H7 (cell line): ENCODE data around the gene MAPK8. TPM values are rescaled to one million over a fixed set of nuclear protein-coding genes. Genes with fewer than 3 reads are reported as not detected.

Source experiments
- DNase-seq: peaks from one replicate; pipeline ENCODE4 v3.0.0; 2012
- H3K27me3 ChIP-seq: 2 replicates; pipeline ENCODE4 v1.6.0; 2011; ENCODE audit warnings: mild to moderate bottlenecking, low read length; ENCODE audit not compliant: control insufficient read depth, insufficient read depth
- H3K36me3 ChIP-seq: replicated peaks from 2 replicates; pipeline ENCODE4 v1.5.1; 2011; ENCODE audit warnings: low read length; ENCODE audit not compliant: control insufficient read depth, insufficient read depth
- H3K4me3 ChIP-seq: 2 replicates; pipeline ENCODE4 v1.5.1; 2011; ENCODE audit warnings: low read depth, mild to moderate bottlenecking, control low read depth, low read length, moderate library complexity; ENCODE audit not compliant: insufficient read depth
- total RNA-seq: library from RNA; depleted of rRNA; stranded (reverse); fragments of >200 nt; shearing (Covaris generic); gene quantifications from 2 replicates; pipeline ENCODE4 v1.2.3, GENCODE V29; 2014

MAPK8 gene
- total RNA-seq, 1 experiment from 2014 or later: 70.3 TPM

DNA sequence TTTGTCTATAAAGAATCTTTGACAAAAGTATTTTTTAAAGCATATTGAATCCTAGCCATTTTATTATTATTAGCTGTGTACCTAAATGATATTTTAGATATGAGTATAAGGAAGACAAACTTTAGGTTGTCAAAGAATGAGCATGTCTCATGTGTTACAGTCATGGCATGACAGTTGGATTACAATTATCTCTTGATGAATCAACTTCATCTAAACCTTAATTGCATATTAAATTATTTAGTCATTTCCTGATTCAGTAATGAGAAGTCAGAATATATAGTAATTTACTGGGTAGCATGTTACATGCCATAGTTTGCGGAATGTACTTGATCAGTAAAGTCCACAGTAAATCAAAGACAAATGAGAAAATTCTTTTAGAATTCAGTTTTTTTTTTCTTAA lies 59.2 kb downstream of the MAPK8 start:
- Histone ChIP-seq H3K36me3 (no peaks in the 10 kb centered on the region), H3K4me3 (no peak overlapping the region), H3K27me3 (no peaks in the 10 kb centered on the region)
- no peak for DNase-seq

DNA sequence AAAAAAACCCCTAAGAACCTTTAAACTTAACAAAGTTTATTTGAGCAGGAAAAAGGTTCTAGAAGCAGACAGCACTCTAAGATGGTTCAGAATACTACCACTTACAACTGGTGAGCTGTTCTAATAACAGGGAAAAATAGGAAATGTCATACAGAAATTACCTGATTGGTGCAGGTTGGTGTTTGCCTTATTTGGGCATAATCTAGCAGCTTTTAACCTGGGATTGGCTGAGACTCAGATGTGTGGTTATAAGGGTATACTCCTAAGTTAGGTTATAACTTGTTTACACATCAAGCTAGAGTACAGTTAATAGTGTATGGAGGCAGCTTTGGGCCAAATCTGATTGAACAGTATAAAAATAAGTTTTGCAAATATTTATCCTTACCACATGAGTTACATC lies 59.8 kb downstream of the MAPK8 start:
- H3K36me3 ChIP-seq: no peaks in the 10 kb centered on the region

DNA sequence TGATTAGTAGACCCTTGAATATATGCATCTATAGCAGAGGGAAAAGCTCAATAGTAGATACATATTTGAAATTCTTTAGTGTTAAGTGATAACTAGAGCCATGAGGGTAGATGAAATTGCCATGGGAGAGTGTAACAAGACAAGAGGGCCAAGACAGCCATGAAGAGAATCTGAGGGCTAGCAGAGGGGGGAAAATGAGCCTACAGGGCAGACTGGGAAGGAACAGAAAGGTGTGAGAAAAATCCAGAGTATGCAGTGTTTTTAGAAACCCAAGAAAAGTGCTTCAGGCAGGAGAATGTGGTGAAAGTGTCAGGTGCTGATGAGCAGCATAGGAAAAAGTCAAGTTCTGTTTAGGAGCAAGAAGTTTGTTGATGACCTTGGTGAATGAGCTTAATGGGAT lies 63.0 kb downstream of the MAPK8 start:
- DNase-seq: no peak
- H3K36me3 ChIP-seq: no peaks in the 10 kb centered on the region
- no peak overlapping the region for H3K4me3 ChIP-seq
- H3K27me3 ChIP-seq: no peaks in the 10 kb centered on the region

More for the DNA sequence above, 59.8 kb downstream of the MAPK8 start:
- DNase-seq: no peak
- H3K4me3 ChIP-seq: no peak overlapping the region
- H3K27me3 ChIP-seq: no peaks in the 10 kb centered on the region

DNA sequence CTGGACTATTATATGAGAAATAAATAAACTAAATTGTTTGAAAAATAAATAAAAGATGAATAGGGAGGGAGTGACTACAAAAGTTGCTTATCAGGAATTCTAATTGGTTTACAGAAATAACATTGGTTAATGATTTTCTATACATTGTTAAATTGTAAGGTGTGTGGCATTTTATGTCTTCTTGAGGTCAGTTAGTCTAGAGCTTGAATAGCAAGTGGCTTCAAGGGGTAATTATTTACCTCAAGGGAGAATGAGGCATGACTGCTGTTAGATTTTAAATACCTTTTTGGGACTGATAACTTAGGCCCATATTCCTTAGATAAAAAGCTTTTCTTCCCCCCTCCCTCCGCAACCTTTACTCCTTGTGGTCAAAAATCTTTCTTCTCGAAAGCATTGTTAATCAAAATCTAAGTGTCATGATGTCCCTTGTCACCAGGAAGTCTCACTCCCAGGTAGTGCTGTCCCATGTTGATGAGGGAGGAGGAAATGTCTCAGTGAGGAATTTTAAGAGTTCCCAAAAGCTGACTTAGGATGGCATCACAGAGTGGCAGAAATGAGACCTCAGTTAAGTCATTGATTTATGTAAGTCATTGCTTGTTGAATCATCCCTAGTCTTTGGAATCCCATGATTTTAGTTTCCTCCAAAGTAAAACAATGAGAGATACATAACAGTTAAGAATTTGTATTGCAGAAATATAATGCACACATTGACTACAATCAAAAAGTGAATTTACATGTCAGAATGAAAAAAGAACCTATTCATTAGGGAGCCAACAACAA lies 71.5 kb downstream of the MAPK8 start:
- no peak overlapping the region for H3K4me3 ChIP-seq
- no peaks in the 10 kb centered on the region for H3K27me3 ChIP-seq
- DNase-seq: no peak
- H3K36me3 ChIP-seq: no peaks in the 10 kb centered on the region

DNA sequence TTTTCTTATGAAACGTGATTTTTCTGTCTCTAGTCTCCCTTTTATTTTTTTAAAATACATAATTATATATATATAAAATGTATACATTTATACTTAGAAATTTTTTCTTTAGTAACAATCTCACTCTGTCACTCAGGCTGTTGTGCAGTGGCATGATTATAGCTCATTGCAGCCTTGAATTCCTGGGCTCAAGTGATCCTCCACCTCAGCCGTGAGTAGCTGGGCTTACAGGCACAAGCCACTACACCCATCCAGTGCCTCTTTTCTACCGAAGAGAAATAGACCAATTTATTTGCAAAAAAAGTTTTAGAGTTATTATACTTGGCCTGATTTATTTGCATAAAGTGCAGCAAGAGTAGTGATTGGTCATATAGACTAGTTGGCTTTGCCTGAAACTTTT lies 72.2 kb downstream of the MAPK8 start:
- no peaks in the 10 kb centered on the region for H3K36me3 ChIP-seq
- DNase-seq: no peak
- no peak overlapping the region for H3K4me3 ChIP-seq
- H3K27me3 ChIP-seq: no peaks in the 10 kb centered on the region

DNA sequence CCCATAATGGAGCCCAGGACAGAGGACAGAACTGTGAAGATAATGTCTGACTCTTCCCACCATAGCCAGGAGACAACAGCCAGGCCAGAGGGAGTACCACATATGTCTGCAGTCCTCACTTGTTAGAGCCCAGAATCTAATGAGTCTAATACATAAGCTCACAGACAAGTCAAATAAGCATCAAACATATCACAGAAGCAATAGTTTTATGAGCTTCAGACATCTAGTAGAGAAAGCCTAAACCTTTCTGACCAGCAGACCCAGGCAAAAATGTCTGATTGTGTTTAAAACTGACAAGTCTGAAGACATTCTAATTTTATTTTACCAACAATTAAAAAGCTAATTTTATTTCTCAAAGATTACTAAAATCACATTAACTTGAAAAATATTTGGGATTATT lies 75.5 kb downstream of the MAPK8 start:
- H3K36me3 ChIP-seq: no peaks in the 10 kb centered on the region
- DNase-seq: no peak
- H3K4me3 ChIP-seq: no peak overlapping the region
- H3K27me3 ChIP-seq: no peaks in the 10 kb centered on the region

DNA sequence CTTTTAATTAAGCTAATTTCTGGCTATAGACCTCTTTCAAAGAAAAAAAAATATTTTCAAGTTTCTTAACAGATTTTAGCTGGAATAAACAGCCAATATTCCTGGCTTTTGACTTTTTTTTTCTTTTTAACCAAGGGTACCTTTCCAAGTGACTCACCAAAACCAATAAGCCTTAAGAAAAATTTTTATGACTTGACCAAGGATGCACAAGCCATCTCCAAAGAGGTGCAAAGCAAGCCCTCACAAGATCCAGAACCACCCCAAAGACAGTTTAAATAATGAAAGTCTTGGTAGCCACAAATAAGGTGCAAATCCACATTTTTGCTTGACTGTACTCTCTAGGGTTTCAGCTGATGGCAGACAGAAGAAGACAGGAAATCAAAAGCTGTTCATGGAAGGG lies 76.5 kb downstream of the MAPK8 start:
- Histone ChIP-seq H3K27me3 (no peaks in the 10 kb centered on the region), H3K4me3 (no peak overlapping the region), H3K36me3 (no peaks in the 10 kb centered on the region)
- DNase-seq: no peak

DNA sequence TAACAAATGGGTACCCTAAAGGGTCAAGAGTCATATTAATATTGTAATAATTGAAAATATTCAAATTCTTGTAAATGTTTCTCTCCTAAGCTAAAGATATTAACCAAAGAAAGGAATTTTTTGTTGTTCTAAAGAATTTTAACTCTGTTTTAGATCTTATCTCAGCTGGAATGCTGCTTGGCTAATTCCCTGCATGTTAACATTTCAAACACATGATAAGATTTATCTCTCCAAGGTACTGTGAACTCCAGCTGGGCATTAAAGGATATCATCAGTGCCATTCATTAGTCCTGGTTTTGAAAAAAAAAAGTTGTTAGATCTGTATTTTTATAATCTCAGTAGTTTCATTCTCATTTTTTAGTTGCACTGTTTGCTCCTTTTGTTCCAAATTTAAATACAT lies 76.9 kb downstream of the MAPK8 start:
- no peaks in the 10 kb centered on the region for H3K27me3 ChIP-seq
- H3K36me3 ChIP-seq: no peaks in the 10 kb centered on the region
- no peak overlapping the region for H3K4me3 ChIP-seq
- no peak for DNase-seq

DNA sequence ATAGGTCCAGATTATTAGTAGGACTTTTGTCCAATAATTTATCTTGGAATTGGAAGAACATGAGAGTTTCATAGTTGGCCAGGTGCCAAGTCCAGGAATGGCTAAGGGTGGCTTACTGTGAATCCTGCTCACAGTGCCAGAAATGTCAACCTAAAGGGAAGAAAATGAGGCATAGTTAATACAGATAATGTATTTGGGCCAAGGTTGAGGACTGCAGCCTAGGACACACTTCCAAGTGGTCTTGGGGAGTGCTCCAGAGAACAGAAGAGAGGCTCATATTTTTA lies 78.2 kb downstream of the MAPK8 start:
- Histone ChIP-seq H3K4me3 (no peak overlapping the region), H3K27me3 (no peaks in the 10 kb centered on the region), H3K36me3 (no peaks in the 10 kb centered on the region)
- no peak for DNase-seq

DNA sequence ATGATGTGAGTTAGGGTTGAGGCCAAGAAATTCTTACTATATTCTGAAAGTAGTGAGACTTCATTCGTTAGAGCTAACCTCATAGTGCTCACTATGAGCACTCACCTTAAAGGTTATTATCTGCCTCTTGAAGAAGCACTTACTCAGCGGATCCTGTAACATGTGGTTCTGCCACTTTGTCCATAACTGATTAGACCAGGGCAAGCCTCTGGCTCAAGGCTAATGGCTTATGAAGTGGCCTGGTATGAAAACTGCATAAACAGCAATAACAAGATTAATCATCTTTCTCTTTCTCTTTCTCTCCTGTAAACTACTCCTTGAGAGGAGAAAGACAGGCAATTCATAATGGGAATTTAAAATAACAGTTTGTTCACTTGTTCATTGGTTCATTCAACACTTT lies 82.8 kb downstream of the MAPK8 start:
- H3K4me3 ChIP-seq: no peak overlapping the region
- no peak for DNase-seq

DNA sequence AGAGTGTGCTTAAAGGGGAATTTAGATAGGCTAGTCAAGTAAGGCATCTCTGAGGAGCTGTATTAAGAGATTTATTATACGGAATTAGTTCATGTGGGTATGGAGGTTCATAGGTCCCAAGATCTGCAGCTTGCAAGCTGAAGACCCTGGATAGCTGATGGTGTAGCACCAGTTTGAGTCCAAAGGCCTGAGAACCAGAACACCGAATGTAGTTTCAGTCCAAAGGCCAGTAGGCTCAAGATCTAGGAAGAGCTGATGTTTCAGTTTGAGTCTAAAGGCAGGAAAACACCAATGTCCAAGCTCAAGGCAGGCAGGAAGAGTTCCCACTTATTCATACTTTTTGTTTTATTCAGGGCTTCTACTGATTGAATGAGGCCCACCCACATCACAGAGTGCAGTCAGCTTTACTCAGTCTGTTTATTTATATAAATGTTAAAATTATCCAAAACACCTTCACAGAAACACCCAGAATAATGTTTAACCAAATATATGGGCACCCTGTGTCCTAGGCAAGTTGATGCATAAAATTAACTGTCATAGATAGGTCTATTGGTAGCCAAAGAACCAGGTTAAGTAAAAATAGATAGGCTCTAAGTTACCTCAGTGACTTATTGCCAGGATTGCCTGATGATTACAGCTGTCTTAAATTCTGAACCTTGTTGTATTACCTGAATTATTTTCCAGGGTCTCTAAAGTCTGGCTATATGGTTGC lies 83.5 kb downstream of the MAPK8 start:
- Histone ChIP-seq H3K36me3 (no peaks in the 10 kb centered on the region), H3K27me3 (no peaks in the 10 kb centered on the region), H3K4me3 (no peak overlapping the region)
- DNase-seq: no peak

More for the DNA sequence above, 82.8 kb downstream of the MAPK8 start:
- Histone ChIP-seq H3K36me3 (no peaks in the 10 kb centered on the region), H3K27me3 (no peaks in the 10 kb centered on the region)

DNA sequence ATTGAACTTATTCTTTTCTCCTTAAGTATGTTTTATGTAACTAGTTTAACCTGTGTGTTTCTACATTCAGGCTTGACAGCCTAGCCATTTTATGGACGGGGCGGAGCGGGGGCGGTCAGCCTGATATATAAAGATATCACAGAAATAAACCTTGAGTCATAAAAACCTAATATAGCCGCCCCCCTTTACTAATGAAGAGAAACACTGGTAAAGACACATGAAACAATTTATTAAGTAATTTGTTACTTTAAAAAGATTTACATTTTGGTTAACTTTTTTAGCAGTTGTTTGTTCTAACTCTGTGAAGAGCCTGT lies 84.0 kb downstream of the MAPK8 start:
- Histone ChIP-seq H3K27me3 (no peaks in the 10 kb centered on the region), H3K4me3 (no peak overlapping the region), H3K36me3 (no peaks in the 10 kb centered on the region)
- no peak for DNase-seq

DNA sequence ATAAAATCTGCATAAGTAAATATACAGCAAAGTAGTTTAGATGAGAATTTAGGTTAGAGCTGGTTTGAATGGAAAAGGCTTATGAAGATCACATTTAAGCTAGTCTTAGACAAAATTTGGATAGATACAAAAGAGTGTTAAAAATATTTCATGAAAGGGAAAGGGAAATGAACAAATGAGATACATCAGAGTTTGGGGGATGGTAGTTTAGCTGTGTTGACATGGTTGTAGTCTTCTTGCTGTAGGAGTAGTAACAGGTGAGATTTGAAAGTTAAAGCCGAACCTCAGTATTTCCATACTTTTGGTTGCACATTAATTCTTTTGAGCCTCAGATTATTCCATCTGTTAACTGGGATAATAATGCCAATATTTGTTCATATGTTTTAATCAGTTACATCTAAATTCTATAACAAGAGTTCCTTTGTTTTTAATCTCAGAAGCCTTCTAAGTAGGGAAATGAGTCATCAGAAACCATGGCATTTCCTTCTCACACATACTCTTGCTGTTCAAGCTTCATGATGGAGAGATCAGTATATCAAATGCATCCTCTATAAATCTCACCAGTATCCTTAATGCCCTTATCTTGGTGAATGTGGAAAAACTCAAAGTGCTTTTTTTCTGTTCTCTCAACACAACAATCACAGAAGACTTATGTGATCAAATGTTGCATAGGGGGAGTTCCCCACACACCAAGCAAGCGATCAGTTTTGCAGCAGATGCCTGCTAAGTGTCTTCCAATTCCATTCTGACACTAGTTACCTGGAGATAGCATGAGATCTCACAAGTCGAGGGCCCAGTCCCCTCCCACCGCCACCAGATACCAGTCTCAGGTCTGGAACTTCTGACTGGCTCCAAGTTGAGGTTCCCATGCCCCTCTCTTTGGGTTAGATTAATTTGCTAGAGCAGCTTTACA lies 84.7 kb downstream of the MAPK8 start:
- Histone ChIP-seq H3K36me3 (no peaks in the 10 kb centered on the region), H3K4me3 (no peak overlapping the region), H3K27me3 (no peaks in the 10 kb centered on the region)
- no peak for DNase-seq

DNA sequence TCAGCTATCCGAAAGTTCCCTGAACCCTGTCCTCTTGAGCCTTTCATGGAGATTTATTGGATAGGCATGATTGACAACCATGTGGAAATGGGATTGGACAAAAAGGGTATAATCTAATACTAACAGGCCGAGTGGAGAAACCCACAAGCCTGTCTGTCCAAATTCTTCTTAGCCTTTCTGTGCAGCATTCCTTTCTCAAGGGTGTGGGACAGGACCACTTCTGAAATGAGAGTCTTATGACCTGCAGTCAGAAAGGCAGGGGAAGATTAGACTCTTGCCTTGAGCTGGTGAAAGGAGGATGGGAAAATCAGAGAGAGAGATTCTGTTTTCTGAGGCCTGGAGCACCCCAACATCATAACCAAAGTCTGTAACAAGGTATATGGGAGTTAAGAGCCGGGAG lies 85.5 kb downstream of the MAPK8 start:
- Histone ChIP-seq H3K36me3 (no peaks in the 10 kb centered on the region), H3K4me3 (no peak overlapping the region), H3K27me3 (no peaks in the 10 kb centered on the region)
- no peak for DNase-seq

DNA sequence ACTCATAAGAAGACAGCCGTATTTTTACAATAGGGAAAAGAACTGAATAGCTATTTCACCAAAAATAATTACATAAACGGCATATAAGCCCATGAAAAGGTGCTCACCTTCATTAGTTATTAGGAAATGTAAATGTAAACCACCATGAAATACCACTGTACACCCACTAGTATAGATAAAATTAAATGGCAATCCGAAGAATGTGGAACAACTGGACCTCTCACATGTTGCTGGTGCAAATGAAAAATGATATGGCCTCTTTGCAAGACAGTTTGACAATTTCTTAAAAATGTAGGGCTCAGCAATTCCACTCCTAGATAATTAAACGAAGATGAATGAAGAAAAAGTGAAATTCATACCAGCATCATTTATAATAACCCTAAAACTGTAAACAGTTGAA lies 91.8 kb downstream of the MAPK8 start:
- no peak for DNase-seq
- no peaks in the 10 kb centered on the region for H3K36me3 ChIP-seq
- no peak overlapping the region for H3K4me3 ChIP-seq
- H3K27me3 ChIP-seq: no peaks in the 10 kb centered on the region
